H9 (cell line): Measurements from ENCODE around the gene EIF2D. TPM values are rescaled to one million over a fixed set of nuclear protein-coding genes. Genes with fewer than 3 reads are reported as not detected.

Experiments used
- DNase-seq: peaks from one replicate; pipeline ENCODE4 v3.0.0-alpha.2; 2017
- H2AFZ ChIP-seq: one replicate; pipeline ENCODE4 v1.6.1; 2013; ENCODE audit warnings: mild to moderate bottlenecking, low read length, control low read depth, moderate library complexity
- H2AK5ac ChIP-seq: 2 replicates; pipeline ENCODE4 v1.6.1; 2013; ENCODE audit warnings: low read length, control low read depth, mixed read lengths; ENCODE audit not compliant: insufficient read length
- H2BK120ac ChIP-seq: one replicate; pipeline ENCODE4 v1.6.1; 2013; ENCODE audit warnings: low read depth, mild to moderate bottlenecking, low read length, control low read depth, inconsistent platforms; ENCODE audit not compliant: poor library complexity, severe bottlenecking
- H2BK12ac ChIP-seq: 2 replicates; pipeline ENCODE4 v1.6.1; 2013; ENCODE audit warnings: low read length, control low read depth, mixed read lengths, low read depth; ENCODE audit not compliant: insufficient read length
- H2BK15ac ChIP-seq: 2 replicates; pipeline ENCODE4 v1.6.1; 2013; ENCODE audit warnings: low read depth, low read length, control low read depth
- H2BK20ac ChIP-seq: one replicate; pipeline ENCODE4 v1.6.1; 2013; ENCODE audit warnings: low read depth, mild to moderate bottlenecking, low read length, control low read depth, inconsistent platforms; ENCODE audit not compliant: poor library complexity, severe bottlenecking
- H2BK5ac ChIP-seq: 2 replicates; pipeline ENCODE4 v1.6.1; 2013; ENCODE audit warnings: low read length, control low read depth, mixed read lengths; ENCODE audit not compliant: insufficient read length
- H3K14ac ChIP-seq: 2 replicates; pipeline ENCODE4 v1.6.1; 2013; ENCODE audit warnings: low read length, control low read depth; ENCODE audit not compliant: insufficient read depth
- H3K18ac ChIP-seq: 2 replicates; pipeline ENCODE4 v1.6.1; 2013; ENCODE audit warnings: low read depth, mild to moderate bottlenecking, mixed read lengths, low read length, control low read depth; ENCODE audit not compliant: insufficient read length
- H3K23ac ChIP-seq: 2 replicates; pipeline ENCODE4 v1.6.1; 2013; ENCODE audit warnings: low read length, control low read depth, mixed read lengths, low read depth; ENCODE audit not compliant: insufficient read length
- H3K23me2 ChIP-seq: 2 replicates; pipeline ENCODE4 v1.6.1; 2013; ENCODE audit warnings: low read depth, mild to moderate bottlenecking, mixed read lengths, low read length, control low read depth; ENCODE audit not compliant: insufficient read length, poor library complexity, severe bottlenecking
- H3K27ac ChIP-seq: 2 replicates; pipeline ENCODE4 v1.5.1; 2013; ENCODE audit warnings: low read length, control low read depth, mixed read lengths, low read depth; ENCODE audit not compliant: insufficient read length
- H3K27me3 ChIP-seq: 2 replicates; pipeline ENCODE4 v1.6.1; 2013; ENCODE audit warnings: low read length, control low read depth, inconsistent platforms; ENCODE audit not compliant: insufficient read depth
- H3K4ac ChIP-seq: 2 replicates; pipeline ENCODE4 v1.6.1; 2013; ENCODE audit warnings: low read depth, mild to moderate bottlenecking, control low read depth, inconsistent platforms, low read length, moderate library complexity
- H3K4me1 ChIP-seq: 2 replicates; pipeline ENCODE4 v1.6.1; 2013; ENCODE audit warnings: low read length, control low read depth, inconsistent platforms; ENCODE audit not compliant: insufficient read depth
- H3K4me2 ChIP-seq: 2 replicates; pipeline ENCODE4 v1.6.1; 2013; ENCODE audit warnings: low read length, control low read depth, mixed read lengths; ENCODE audit not compliant: insufficient read length, insufficient read depth
- H3K56ac ChIP-seq: 2 replicates; pipeline ENCODE4 v1.6.1; 2013; ENCODE audit warnings: low read depth, mild to moderate bottlenecking, mixed read lengths, low read length, control low read depth; ENCODE audit not compliant: insufficient read length
- H3K79me1 ChIP-seq: 2 replicates; pipeline ENCODE4 v1.6.1; 2013; ENCODE audit warnings: low read depth, mild to moderate bottlenecking, moderate library complexity, low read length, control low read depth, inconsistent platforms; ENCODE audit not compliant: insufficient read depth, poor library complexity, severe bottlenecking
- H3K79me2 ChIP-seq: 2 replicates; pipeline ENCODE4 v1.6.1; 2013; ENCODE audit warnings: low read length, control low read depth, inconsistent platforms; ENCODE audit not compliant: insufficient read depth
- H3K9ac ChIP-seq: 2 replicates; pipeline ENCODE4 v1.6.1; 2013; ENCODE audit warnings: low read length, control low read depth, mixed read lengths; ENCODE audit not compliant: insufficient read length; ENCODE audit errors: extremely low read depth
- H3K9me3 ChIP-seq: one replicate; pipeline ENCODE4 v1.6.1; 2013; ENCODE audit warnings: low read depth, low read length, inconsistent platforms; ENCODE audit not compliant: control insufficient read depth
- H3T11ph ChIP-seq: one replicate; pipeline ENCODE4 v1.6.1; 2013; ENCODE audit warnings: mild to moderate bottlenecking, low read length, control low read depth, inconsistent platforms
- H4K20me1 ChIP-seq: one replicate; pipeline ENCODE4 v1.6.1; 2013; ENCODE audit not compliant: control insufficient read depth, insufficient read length, insufficient read depth
- H4K5ac ChIP-seq: 2 replicates; pipeline ENCODE4 v1.6.1; 2013; ENCODE audit warnings: low read depth, mild to moderate bottlenecking, mixed read lengths, low read length, control low read depth; ENCODE audit not compliant: insufficient read length
- H4K8ac ChIP-seq: replicated peaks from 2 replicates; pipeline ENCODE4 v1.6.1; 2013; ENCODE audit warnings: low read length, control low read depth, mixed read lengths, low read depth; ENCODE audit not compliant: insufficient read length
- H4K91ac ChIP-seq: 2 replicates; pipeline ENCODE4 v1.6.1; 2013; ENCODE audit warnings: low read depth, mild to moderate bottlenecking, moderate library complexity, mixed read lengths, low read length, control low read depth; ENCODE audit not compliant: insufficient read length
- H3K27ac Mint-ChIP-seq, 3 experiments: 2 replicates in 2 of 3; 3 replicates in 1 of 3; pipeline ENCODE4 v1.8.0; 2020 to 2021; ENCODE audit warnings: mixed read lengths in 3 of 3, mild to moderate bottlenecking in 1 of 3, moderate library complexity in 1 of 3
- H3K27me3 Mint-ChIP-seq: 2 replicates; pipeline ENCODE4 v1.8.0; 2021; ENCODE audit warnings: low read depth, mild to moderate bottlenecking, moderate library complexity, mixed read lengths
- H3K36me3 Mint-ChIP-seq, 3 experiments: 2 replicates in 2 of 3; 3 replicates in 1 of 3; pipeline ENCODE4 v1.8.0; 2020 to 2021; ENCODE audit warnings: low read depth in 3 of 3, mixed read lengths in 3 of 3; ENCODE audit not compliant: insufficient read depth in 1 of 3
- H3K4me1 Mint-ChIP-seq, 2 experiments: 2 replicates each; pipeline ENCODE4 v1.8.0; 2020; ENCODE audit warnings: mixed read lengths in 2 of 2
- H3K4me3 Mint-ChIP-seq, 2 experiments: 2 replicates in 1 of 2; 3 replicates in 1 of 2; pipeline ENCODE4 v1.8.0; 2020 to 2021; ENCODE audit warnings: mild to moderate bottlenecking in 2 of 2, mixed read lengths in 2 of 2, moderate library complexity in 1 of 2
- H3K9me3 Mint-ChIP-seq, 2 experiments: 2 replicates in 1 of 2; 3 replicates in 1 of 2; pipeline ENCODE4 v1.8.0; 2020; ENCODE audit warnings: mild to moderate bottlenecking in 2 of 2, mixed read lengths in 2 of 2, moderate library complexity in 1 of 2
- CTCF ChIP-seq: fragments of 200-600 bp; sonication (generic); conservative IDR thresholded peaks from 3 replicates; pipeline ENCODE4 v1.8.0; 2021; ENCODE audit warnings: antibody characterized with exemption, mild to moderate bottlenecking
- WGBS: extraction: QIAGEN DNeasy Blood & Tissue Kit; methylation state at CpG from one replicate; pipeline ENCODE4 v1.1.7; 2013; ENCODE audit warnings: missing lambda C conversion rate, low lambda C conversion rate, mixed read lengths; ENCODE audit not compliant: insufficient read length; ENCODE audit errors: extremely low coverage; 5-methylcytosine and 5-hydroxymethylcytosine counted together
- total RNA-seq: library from RNA; stranded (reverse); gene quantifications from 2 replicates; pipeline ENCODE4 v1.2.1, GENCODE V29; 2021

EIF2D gene
- total RNA-seq, 1 experiment from 2014 or later: 35.8 TPM

GRCh38 chr1:206555473-206555935, 56.8 kb downstream of the EIF2D start:
- Histone ChIP-seq H4K8ac (no peak overlapping the region), H2BK15ac (no peak overlapping the region), H3T11ph (no peak overlapping the region), H3K56ac (no peak overlapping the region), H2BK20ac (no peak overlapping the region), H3K14ac (no peak overlapping the region), H3K79me1 (no peaks in the 10 kb centered on the region), H3K4ac (no peak overlapping the region), H4K20me1 (no peaks in the 10 kb centered on the region), H3K4me1 (no peaks in the 10 kb centered on the region), H2BK12ac (no peak overlapping the region), H3K9ac (no peak overlapping the region), H3K27me3 (peaks cover 6% of the 10 kb centered on the region; the same call in 1 of the 2 replicates), H2BK5ac (no peak overlapping the region), H4K91ac (no peak overlapping the region), H3K27ac (no peak overlapping the region), H3K9me3 (no peaks in the 10 kb centered on the region), H3K18ac (no peak overlapping the region), H3K79me2 (no peaks in the 10 kb centered on the region), H4K5ac (no peak overlapping the region), H2AK5ac (no peak overlapping the region), H2BK120ac (no peak overlapping the region), H3K23me2 (peaks cover 8% of the 10 kb centered on the region), H3K4me2 (no peak overlapping the region), H3K23ac (no peak overlapping the region), H2AFZ (no peak overlapping the region)
- DNase-seq: peak; percentile 37
- peaks cover 70% of the 10 kb centered on the region for H3K27me3 Mint-ChIP-seq
- WGBS: no CpG with 5 or more reads among the region's 10 CpGs
- H3K36me3 Mint-ChIP-seq: no peaks in the 10 kb centered on the region
- no peak overlapping the region for H3K4me3 Mint-ChIP-seq
- no peak overlapping the region for H3K27ac Mint-ChIP-seq
- H3K4me1 Mint-ChIP-seq: peaks cover 29 to 32% of the 10 kb centered on the region in 2 experiments
- no peaks in the 10 kb centered on the region for H3K9me3 Mint-ChIP-seq
- TF ChIP-seq CTCF: no peak
